Activated naive CD8-positive, alpha-beta T cell (primary cell): ENCODE results near the gene ASPSCR1.

Experiments
- H3K27ac Mint-ChIP-seq: one replicate; pipeline ENCODE4 v1.8.0; 2021; ENCODE audit warnings: mixed read lengths
- H3K27me3 Mint-ChIP-seq: one replicate; pipeline ENCODE4 v1.8.0; 2021; ENCODE audit warnings: mixed read lengths
- H3K36me3 Mint-ChIP-seq: one replicate; pipeline ENCODE4 v1.8.0; 2021; ENCODE audit warnings: mixed read lengths
- H3K4me1 Mint-ChIP-seq: one replicate; pipeline ENCODE4 v1.8.0; 2021; ENCODE audit warnings: low read depth, mixed read lengths
- H3K4me3 Mint-ChIP-seq: one replicate; pipeline ENCODE4 v1.8.0; 2021; ENCODE audit warnings: mild to moderate bottlenecking, mixed read lengths
- H3K9me3 Mint-ChIP-seq: one replicate; pipeline ENCODE4 v1.8.0; 2021; ENCODE audit warnings: low read depth, mixed read lengths

ASPSCR1 gene

GRCh38 chr17:81995463-81996231 is 18.2 kb downstream of the ASPSCR1 start:
- H3K36me3 Mint-ChIP-seq: no peaks in the 10 kb centered on the region

GRCh38 chr17:81996232-81996756 is 18.9 kb downstream of the ASPSCR1 start:
- no peaks in the 10 kb centered on the region for H3K36me3 Mint-ChIP-seq
- no peaks in the 10 kb centered on the region for H3K27me3 Mint-ChIP-seq
- H3K27ac Mint-ChIP-seq: no peak overlapping the region
- H3K9me3 Mint-ChIP-seq: no peaks in the 10 kb centered on the region
- H3K4me3 Mint-ChIP-seq: no peak overlapping the region
- no peaks in the 10 kb centered on the region for H3K4me1 Mint-ChIP-seq

More at GRCh38 chr17:81995463-81996231, 18.2 kb downstream of the ASPSCR1 start:
- Mint-ChIP-seq H3K4me1 (no peaks in the 10 kb centered on the region), H3K4me3 (no peak overlapping the region), H3K27ac (no peak overlapping the region), H3K9me3 (no peaks in the 10 kb centered on the region), H3K27me3 (no peaks in the 10 kb centered on the region)

- Mint-ChIP-seq H3K9me3 (no peaks in the 10 kb centered on the region), H3K4me1 (no peaks in the 10 kb centered on the region), H3K4me3 (no peak overlapping the region), H3K36me3 (no peaks in the 10 kb centered on the region), H3K27ac (no peak overlapping the region), H3K27me3 (no peaks in the 10 kb centered on the region)
These were observed 19.5 kb downstream of the ASPSCR1 start for GRCh38 chr17:81996757-81997441.

- Mint-ChIP-seq H3K9me3 (no peaks in the 10 kb centered on the region), H3K4me3 (no peak overlapping the region), H3K36me3 (no peaks in the 10 kb centered on the region), H3K27me3 (no peaks in the 10 kb centered on the region), H3K4me1 (no peaks in the 10 kb centered on the region), H3K27ac (no peak overlapping the region)
These were observed 20.8 kb downstream of the ASPSCR1 start for GRCh38 chr17:81998212-81998611.

- Mint-ChIP-seq H3K27ac (no peak overlapping the region), H3K27me3 (no peaks in the 10 kb centered on the region), H3K4me1 (no peaks in the 10 kb centered on the region), H3K36me3 (no peaks in the 10 kb centered on the region), H3K4me3 (no peak overlapping the region), H3K9me3 (no peaks in the 10 kb centered on the region)
These were observed 21.4 kb downstream of the ASPSCR1 start for GRCh38 chr17:81998691-81999438.

- H3K27ac Mint-ChIP-seq: no peak overlapping the region
- H3K9me3 Mint-ChIP-seq: no peaks in the 10 kb centered on the region
- no peak overlapping the region for H3K4me3 Mint-ChIP-seq
- no peaks in the 10 kb centered on the region for H3K27me3 Mint-ChIP-seq
- H3K36me3 Mint-ChIP-seq: no peaks in the 10 kb centered on the region
- no peaks in the 10 kb centered on the region for H3K4me1 Mint-ChIP-seq
These were observed 22.2 kb downstream of the ASPSCR1 start for GRCh38 chr17:81999587-81999975.

GRCh38 chr17:81999976-82000802 is 22.8 kb downstream of the ASPSCR1 start:
- H3K4me1 Mint-ChIP-seq: no peaks in the 10 kb centered on the region
- H3K27ac Mint-ChIP-seq: no peak overlapping the region
- H3K9me3 Mint-ChIP-seq: no peaks in the 10 kb centered on the region
- H3K4me3 Mint-ChIP-seq: no peak overlapping the region
- H3K27me3 Mint-ChIP-seq: no peaks in the 10 kb centered on the region
- H3K36me3 Mint-ChIP-seq: no peaks in the 10 kb centered on the region

- Mint-ChIP-seq H3K27me3 (no peaks in the 10 kb centered on the region), H3K36me3 (no peaks in the 10 kb centered on the region), H3K4me1 (no peaks in the 10 kb centered on the region), H3K27ac (no peak overlapping the region), H3K4me3 (no peak overlapping the region), H3K9me3 (no peaks in the 10 kb centered on the region)
These were observed 23.6 kb downstream of the ASPSCR1 start for GRCh38 chr17:82000803-82001570.

GRCh38 chr17:82001571-82002056 is 24.2 kb downstream of the ASPSCR1 start:
- no peaks in the 10 kb centered on the region for H3K9me3 Mint-ChIP-seq
- H3K4me1 Mint-ChIP-seq: no peaks in the 10 kb centered on the region
- no peak overlapping the region for H3K4me3 Mint-ChIP-seq
- H3K27me3 Mint-ChIP-seq: no peaks in the 10 kb centered on the region
- no peaks in the 10 kb centered on the region for H3K36me3 Mint-ChIP-seq
- H3K27ac Mint-ChIP-seq: no peak overlapping the region

- Mint-ChIP-seq H3K27ac (no peak overlapping the region), H3K4me3 (no peak overlapping the region), H3K4me1 (no peaks in the 10 kb centered on the region), H3K27me3 (no peaks in the 10 kb centered on the region), H3K36me3 (no peaks in the 10 kb centered on the region), H3K9me3 (no peaks in the 10 kb centered on the region)
These were observed 26.3 kb downstream of the ASPSCR1 start for GRCh38 chr17:82003411-82004381.

- Mint-ChIP-seq H3K27ac (no peak overlapping the region), H3K27me3 (no peaks in the 10 kb centered on the region), H3K36me3 (no peaks in the 10 kb centered on the region), H3K9me3 (no peaks in the 10 kb centered on the region), H3K4me3 (no peak overlapping the region), H3K4me1 (no peaks in the 10 kb centered on the region)
These were observed 27.4 kb downstream of the ASPSCR1 start for GRCh38 chr17:82004517-82005455.

GRCh38 chr17:82005701-82006348 is 28.4 kb downstream of the ASPSCR1 start:
- Mint-ChIP-seq H3K27ac (no peak overlapping the region), H3K36me3 (no peaks in the 10 kb centered on the region), H3K4me3 (no peak overlapping the region), H3K27me3 (no peaks in the 10 kb centered on the region), H3K9me3 (no peaks in the 10 kb centered on the region), H3K4me1 (no peaks in the 10 kb centered on the region)
